ENCODE data around the gene FSD1L.

- TF ChIP-seq, protein P1, sequence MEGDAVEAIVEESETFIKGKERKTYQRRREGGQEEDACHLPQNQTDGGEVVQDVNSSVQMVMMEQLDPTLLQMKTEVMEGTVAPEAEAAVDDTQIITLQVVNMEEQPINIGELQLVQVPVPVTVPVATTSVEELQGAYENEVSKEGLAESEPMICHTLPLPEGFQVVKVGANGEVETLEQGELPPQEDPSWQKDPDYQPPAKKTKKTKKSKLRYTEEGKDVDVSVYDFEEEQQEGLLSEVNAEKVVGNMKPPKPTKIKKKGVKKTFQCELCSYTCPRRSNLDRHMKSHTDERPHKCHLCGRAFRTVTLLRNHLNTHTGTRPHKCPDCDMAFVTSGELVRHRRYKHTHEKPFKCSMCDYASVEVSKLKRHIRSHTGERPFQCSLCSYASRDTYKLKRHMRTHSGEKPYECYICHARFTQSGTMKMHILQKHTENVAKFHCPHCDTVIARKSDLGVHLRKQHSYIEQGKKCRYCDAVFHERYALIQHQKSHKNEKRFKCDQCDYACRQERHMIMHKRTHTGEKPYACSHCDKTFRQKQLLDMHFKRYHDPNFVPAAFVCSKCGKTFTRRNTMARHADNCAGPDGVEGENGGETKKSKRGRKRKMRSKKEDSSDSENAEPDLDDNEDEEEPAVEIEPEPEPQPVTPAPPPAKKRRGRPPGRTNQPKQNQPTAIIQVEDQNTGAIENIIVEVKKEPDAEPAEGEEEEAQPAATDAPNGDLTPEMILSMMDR (conservative IDR thresholded peaks at IDR 0.05; ENCODE audit: low read depth in 2 of 2), result no peak
- TF ChIP-seq CREB1 (CRISPR knock-in tag; IDR thresholded peaks at IDR 0.05; ENCODE audit: low read depth) (no peak), EZH2phosphoT487 (IDR thresholded peaks at IDR 0.05; ENCODE audit: unreplicated experiment) (no peak), NANOG (IDR thresholded peaks at IDR 0.05; ENCODE audit: borderline replicate concordance) (no peak), POLR2AphosphoS5 (IDR thresholded peaks at IDR 0.05; ENCODE audit: low read depth) (no peak), ZNF114 (CRISPR knock-in tag; IDR thresholded peaks at IDR 0.05) (no peak)
- TF ChIP-seq, protein P2, sequence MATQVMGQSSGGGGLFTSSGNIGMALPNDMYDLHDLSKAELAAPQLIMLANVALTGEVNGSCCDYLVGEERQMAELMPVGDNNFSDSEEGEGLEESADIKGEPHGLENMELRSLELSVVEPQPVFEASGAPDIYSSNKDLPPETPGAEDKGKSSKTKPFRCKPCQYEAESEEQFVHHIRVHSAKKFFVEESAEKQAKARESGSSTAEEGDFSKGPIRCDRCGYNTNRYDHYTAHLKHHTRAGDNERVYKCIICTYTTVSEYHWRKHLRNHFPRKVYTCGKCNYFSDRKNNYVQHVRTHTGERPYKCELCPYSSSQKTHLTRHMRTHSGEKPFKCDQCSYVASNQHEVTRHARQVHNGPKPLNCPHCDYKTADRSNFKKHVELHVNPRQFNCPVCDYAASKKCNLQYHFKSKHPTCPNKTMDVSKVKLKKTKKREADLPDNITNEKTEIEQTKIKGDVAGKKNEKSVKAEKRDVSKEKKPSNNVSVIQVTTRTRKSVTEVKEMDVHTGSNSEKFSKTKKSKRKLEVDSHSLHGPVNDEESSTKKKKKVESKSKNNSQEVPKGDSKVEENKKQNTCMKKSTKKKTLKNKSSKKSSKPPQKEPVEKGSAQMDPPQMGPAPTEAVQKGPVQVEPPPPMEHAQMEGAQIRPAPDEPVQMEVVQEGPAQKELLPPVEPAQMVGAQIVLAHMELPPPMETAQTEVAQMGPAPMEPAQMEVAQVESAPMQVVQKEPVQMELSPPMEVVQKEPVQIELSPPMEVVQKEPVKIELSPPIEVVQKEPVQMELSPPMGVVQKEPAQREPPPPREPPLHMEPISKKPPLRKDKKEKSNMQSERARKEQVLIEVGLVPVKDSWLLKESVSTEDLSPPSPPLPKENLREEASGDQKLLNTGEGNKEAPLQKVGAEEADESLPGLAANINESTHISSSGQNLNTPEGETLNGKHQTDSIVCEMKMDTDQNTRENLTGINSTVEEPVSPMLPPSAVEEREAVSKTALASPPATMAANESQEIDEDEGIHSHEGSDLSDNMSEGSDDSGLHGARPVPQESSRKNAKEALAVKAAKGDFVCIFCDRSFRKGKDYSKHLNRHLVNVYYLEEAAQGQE (IDR thresholded peaks at IDR 0.05; ENCODE audit: unreplicated experiment), result no peak
Observed at GRCh38 chr9:105431424-105432246, 16.2 kb upstream of the FSD1L start.
